Measurements from ENCODE around the gene BCAP29.
"Not testable (repeated sequence)": the region's sequence is repeated elsewhere in the genome, so short reads cannot be mapped to it uniquely, and the experiment has no call there.

Gene BCAP29, protein sequence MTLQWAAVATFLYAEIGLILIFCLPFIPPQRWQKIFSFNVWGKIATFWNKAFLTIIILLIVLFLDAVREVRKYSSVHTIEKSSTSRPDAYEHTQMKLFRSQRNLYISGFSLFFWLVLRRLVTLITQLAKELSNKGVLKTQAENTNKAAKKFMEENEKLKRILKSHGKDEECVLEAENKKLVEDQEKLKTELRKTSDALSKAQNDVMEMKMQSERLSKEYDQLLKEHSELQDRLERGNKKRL

GRCh38 chr7:107579885-107580715, at the start of gene BCAP29:
BCAP29 (plus strand) TSS chr7:107580246; CDS start chr7:107580773, 527 bp downstream.
- DNase-seq, result peak; percentile 73 to 79

DNA sequence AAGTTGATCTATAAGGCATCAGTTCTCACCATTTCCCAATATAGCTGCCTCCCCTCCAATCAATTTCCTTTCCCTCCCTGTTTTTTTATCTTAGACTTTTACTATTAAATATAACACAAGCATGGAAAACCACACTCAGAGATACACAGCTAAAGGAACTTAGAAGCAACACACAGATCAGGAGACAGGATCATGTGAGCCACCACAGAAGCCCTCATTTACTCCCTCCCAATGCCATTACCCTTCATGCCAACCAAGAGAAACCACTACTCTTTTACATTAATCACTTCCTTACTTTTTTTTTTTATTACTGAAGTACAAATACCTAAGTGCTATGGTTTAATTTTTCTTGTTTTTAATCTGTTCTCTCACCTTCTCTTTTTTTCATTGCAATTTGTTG, 49.3 kb upstream of the BCAP29 start:
- DNase-seq, result no peak

DNA sequence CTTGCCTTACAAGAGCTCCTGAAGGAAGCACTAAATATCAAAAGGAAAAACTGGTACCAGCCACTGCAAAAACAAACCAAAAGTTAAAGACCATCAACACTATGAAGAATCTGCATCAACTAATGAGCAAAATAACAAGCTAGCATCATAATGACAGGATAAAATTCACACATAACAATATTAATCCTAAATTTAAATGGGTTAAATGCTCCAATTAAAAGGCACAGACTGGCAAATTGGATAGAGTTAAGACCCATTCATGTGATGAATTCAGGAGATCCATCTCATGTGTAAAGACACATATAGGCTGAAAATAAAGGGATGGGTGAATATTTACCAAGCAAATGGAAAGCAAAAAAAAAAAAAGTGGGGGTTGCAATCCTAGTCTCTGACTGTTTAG, 45.9 kb upstream of the BCAP29 start:
- DNase-seq, result no peak

- DNase-seq, result not testable (repeated sequence)
Observed at GRCh38 chr7:107537228-107537627, 42.8 kb upstream of the BCAP29 start.

GRCh38 chr7:107538001-107538400, 42.0 kb upstream of the BCAP29 start:
- no peak for DNase-seq

DNA sequence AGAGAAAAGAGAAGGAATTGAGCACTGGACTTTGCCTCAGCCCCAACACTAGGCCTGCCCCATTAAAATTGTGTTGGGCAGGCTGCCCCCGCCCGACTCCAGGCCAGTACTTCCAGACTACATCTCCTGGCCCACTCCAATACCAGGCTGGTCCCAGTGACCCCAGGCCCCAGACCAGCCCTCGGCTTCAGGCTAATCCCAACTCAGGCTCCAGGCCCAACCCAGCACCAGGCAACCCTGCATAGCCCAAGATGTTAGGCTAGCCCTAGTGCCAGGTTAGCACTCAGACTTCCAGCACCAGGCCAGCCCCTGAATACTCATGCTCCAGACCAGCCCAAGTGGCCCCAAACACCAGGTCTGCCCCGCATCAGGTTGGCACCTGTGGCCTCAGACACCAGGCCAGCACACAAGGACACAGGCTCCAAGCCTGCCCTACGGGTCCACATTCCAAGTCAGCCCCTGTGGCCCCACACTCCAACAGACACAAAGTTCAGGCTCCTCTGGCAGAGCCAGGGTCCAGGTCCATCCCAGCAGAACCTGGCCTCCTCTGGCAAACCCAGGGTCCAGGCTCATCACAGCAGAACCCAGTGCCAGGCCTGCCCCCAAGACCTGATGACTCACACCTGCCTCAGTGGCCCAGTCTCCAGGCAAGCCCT, 36.6 kb upstream of the BCAP29 start:
- DNase-seq, result no peak

GRCh38 chr7:107544848-107545591, 35.0 kb upstream of the BCAP29 start:
- no peak for DNase-seq

DNA sequence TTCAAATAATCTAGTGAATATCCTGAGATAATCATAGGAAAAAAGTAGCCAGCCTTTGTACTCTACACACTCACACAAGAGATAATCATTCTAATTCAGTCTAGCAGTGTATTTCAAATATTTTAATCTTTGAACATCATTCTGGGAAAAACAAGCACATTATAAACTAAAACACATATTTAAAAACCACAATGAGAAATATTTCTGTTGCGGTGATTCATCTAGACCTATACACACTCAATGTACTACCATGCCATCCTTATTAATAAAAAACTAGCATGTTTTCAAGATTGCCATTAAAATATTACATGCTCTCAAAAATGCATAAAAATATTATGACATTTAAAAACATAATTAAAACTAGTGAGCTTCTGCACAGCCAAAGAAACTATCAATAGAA, 28.1 kb upstream of the BCAP29 start:
- DNase-seq, result no peak

DNA sequence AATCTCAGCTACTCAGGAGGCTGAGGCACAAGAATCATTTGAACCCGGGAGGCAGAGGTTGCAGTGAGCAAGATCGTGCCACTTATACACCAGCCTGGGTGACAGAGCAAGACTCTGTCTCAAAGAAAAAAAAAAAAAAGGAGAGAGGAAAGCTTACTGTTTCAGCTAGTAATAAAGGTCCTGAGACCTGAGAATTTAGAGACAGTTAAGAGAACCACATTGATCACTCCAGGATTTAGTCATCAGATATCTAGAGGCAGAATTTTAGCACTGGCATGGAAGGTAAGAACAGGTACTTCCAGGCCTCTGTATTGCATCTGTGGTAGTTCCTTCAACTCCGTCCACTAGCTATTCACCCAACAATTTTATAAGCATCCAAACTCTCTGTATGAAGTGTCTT, 24.2 kb upstream of the BCAP29 start:
- DNase-seq, result no peak

DNA sequence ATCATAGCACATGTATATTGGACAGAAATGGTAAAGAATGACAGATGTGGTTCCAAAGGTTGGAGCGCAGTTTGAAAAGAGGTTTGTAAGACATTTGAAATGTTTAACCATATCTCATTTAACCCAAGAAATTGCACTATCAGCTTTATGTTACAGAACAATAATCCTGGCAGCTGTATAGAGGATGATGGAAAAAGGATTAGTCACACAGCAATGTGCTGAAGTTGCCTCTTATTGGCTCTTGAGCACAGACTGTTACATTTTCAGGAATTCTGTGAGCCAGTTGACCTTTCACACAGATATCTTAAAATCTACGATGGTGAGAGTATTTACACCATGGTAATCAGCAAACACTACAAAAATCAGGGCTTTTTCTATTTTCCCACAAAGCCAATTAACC, 20.2 kb upstream of the BCAP29 start:
- no peak for DNase-seq

DNA sequence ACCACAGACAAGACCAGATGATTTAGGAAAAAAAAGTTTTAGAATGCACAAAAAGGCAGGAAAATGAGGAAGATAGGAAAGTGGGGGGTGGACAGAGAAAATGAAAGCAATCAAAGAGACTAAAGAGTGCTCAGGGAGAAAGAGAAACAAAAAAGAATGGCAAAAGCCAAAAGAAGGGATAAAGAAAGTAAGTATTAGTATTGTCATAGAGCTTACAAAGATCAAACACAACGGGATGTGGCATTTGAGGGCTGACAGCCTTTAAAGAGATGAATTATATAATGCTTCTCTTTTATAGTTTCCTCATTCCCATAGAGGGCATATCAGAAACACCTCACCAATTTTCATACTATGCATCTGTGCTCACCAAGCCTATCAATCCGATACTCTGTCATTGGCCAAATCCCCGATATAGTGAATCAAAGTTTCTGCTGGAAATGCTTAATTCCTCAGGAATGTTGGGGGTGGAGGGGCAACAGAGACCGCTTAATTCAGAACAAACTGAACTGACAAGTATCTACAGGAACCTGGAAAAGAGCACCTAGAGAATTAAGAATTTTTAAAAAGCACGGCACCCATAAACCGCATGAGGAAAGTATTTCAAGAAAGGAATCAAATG, 19.0 kb upstream of the BCAP29 start:
- DNase-seq, result no peak

DNA sequence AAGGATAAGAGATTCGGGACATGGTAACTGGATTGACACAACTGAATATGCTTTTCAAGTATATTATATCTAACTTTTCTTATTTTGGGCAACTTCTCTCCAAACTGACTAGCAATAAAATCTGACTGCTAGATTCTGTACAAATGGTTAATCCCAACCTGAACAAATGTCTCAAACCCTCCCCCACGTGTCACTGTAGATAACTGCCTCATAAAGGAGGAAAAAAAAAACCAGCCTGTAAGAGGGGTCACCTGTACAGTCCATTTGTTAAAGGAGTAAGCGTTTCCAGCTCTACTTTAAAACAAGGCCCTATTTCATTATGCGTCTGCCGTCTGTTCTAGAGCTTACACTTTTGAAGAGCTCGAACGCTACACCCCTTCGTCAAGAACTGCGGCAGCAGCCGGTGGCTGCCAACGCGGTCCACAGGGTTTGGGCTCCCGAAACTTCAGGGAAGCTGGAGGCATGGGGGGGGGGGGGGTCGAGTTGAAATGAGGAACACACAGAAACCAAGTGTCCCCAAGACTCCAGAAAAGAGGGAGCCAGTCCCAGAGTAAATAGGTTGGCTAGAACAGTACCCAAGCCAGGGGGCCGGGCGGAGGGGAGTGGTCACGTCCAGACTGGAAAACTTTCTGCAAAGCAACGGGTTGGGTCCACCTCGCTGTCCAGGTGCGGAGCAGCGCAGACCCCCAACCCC, 16.8 kb upstream of the BCAP29 start:
- DNase-seq, result no peak

GRCh38 chr7:107563775-107564552, 16.1 kb upstream of the BCAP29 start, which contains the start of the genes COG5 and DUS4L:
COG5 (minus strand) TSS chr7:107563920; CDS start chr7:107563896, 24 bp downstream.
DUS4L (plus strand) TSS chr7:107563971; CDS start chr7:107567071, 3,100 bp downstream.
- peak; percentile 60 to 83 for DNase-seq

GRCh38 chr7:107564553-107565298, 15.3 kb upstream of the BCAP29 start:
- no peak for DNase-seq

DNA sequence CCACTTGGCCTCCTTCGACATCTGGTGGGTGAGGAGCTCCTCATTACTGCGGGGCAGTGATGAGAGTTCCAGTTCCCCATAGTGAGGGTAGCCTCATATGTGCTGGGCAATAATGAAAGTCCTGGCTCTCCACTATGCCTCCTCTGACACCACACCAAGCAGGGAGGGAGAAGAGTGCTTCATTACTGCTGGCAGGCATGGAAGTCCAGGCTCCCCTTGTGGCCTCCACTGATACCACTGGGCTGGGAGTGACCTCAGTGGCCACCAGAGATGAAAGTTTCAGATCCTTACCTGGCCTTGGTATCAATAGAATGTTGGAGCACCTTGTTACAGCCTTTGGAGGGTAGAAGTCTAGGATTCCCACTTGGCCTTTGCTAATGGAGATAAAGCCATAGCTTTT, 9.7 kb upstream of the BCAP29 start:
- DNase-seq, result no peak

DNA sequence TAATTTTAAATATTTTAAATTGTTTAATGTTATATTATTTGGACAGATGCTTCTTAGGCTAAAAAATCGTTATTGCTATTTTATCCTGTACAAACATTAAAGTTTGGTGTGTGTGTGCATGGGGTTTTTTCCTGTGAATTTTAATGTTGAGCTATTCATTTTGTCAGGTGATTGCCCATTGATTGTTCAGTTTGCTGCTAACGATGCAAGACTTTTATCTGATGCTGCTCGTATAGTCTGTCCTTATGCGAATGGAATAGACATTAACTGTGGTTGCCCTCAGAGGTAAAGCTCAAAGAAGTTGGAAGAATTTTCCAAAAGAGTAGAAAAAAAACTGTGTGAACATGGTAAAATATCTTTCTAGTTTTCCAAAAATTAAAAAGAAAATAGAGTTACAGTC, 6.5 kb upstream of the BCAP29 start:
- DNase-seq, result no peak

- no peak for DNase-seq
Observed at GRCh38 chr7:107579554-107579884, 527 bp upstream of the BCAP29 start.

DNA sequence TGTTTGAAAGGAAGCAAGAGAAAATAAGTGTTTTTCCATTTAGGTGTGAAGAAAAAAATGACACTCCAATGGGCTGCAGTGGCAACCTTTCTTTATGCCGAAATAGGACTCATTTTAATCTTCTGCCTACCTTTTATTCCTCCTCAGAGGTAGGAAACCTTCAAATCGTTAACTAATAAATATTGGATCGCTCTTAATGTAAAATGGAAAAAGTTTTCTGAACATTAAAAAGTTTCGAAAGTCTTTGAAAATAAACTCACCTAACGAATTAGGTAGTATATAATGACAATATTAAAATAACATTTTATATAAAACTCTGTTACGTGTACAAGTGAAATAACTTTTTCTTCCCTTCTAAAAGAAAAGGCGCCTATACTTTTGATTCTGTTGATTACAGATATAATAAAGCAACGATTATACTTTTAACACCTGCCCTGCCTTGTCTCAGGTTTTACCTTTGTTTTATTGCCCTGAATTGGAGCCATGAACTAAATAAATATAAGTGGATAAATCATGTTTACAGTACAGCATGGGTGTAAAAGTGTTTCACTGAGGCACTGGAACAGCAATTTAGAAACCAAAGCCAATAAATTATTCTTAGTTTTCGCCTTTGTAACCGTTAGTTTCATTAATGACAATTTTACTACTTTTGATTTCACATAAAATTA, 804 bp downstream of the BCAP29 start:
- DNase-seq, result no peak

DNA sequence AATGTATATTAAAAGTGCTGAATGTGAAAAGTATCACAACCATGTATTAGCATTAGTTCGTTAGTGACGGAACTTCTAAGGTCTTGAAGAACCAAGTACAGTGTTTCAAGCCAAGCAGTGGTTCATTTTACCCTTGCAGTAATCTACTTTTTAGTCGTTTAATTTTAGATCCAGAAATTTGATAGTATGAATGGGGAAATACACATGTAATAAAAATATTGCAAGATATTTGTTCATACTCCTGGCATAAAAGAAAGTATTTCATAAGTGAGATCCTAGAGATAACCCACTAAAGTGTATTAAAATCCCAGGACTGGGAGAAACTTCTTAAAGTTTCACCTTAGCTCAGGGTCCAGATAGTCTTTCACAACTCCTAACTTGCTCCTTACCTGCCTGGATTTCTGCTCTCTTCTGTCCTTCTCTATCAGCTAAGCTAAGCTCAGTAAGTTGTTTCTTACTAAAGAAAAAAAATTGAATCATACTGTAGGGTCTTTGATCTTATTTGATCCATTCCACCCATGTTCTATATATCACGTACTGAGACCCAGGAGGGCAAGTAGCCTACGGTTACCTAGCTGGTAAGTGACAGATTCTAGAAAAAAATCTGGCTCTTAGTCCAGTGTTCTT, 1.5 kb downstream of the BCAP29 start:
- DNase-seq, result no peak
